ENCODE measurements around the gene CTU2. TPM values are rescaled to one million over a fixed set of nuclear protein-coding genes. Genes with fewer than 3 reads are reported as not detected.

CTU2 gene
- total and polyA plus RNA-seq, 4 experiments from 2014 or later: 11.5 to 21.1 (median 17.0) TPM

DNA sequence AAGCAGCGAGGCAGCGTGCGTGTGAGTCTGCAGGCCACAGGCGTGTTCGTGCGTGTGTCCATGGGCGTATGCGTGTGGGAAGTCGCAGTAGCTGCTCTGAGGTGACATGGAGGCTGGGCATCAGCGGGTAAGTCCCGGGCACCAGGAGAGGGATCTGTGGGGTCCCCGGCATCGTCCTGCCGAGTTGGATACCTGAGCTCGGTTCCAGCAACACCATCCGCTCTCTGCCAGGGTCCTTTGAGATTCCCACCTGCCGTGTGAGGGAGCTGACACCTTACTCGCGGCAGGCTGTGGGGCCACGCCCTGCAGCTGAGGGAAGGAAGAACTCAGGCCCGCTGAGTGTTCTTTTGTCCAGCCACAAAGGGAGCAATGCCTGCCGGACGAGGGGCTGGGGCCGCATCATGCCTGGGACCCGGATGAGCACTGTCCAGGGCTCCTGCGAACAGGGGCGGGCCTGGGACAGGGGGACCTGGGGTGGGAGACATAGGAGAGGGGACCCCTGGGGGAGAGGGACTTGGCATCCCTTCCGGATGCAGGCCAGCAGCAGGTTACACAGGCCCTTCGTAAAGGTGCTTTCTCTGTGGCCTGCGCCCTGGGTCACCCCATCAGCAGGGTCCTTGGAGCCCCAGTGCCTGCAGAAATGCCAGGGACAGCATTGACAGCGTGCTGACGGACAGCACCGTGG lies 15.0 kb upstream of the CTU2 start:
- Histone ChIP-seq H3K27me3 (ENCODE audit: insufficient read depth, low read length) (no peaks in the 10 kb centered on the region), H3K36me3 (ENCODE audit: insufficient read depth, low read length) (peaks cover 9% of the 10 kb centered on the region), H3K27ac (ENCODE audit: low read depth, low read length) (peak overlapping the region; percentile 36), H3K9me3 (ENCODE audit: control insufficient read depth in 1 of 2, low read length in 2 of 2) (no peaks in the 10 kb centered on the region), H3K4me3 (ENCODE audit: low read length in 2 of 2) (peak overlapping the region; percentile 32 to 39), H3K4me1 (ENCODE audit: insufficient read depth, low read length) (peaks cover 75% of the 10 kb centered on the region)
- ChIA-PET CTCF (ENCODE audit: partially characterized antibody) (interaction anchor here (1.7 kb wide), 1 partner anchor 71 kb away, joined by 4 read pairs; no protein-coding TSS in a partner anchor), POLR2A (ENCODE audit: partially characterized antibody) (interaction anchor here (10.2 kb wide), 1 partner anchor 13 kb away, joined by 249 read pairs; the partner anchor contains the start of genes CTU2 and RNF166)
- no peaks in the 10 kb centered on the region for H3K9me3 Mint-ChIP-seq
- H3K4me1 Mint-ChIP-seq: peaks cover 21 to 67% (median 45%) of the 10 kb centered on the region in 4 donors
- DNase-seq: no peak
- H3K36me3 Mint-ChIP-seq: peaks cover 0 to 4% of the 10 kb centered on the region in 2 donors
- intact Hi-C loops (cut with micrococcal nuclease): no loop called here
- H3K27ac Mint-ChIP-seq: peak overlapping the region; percentile 40 to 94 (median 90)
- H3K4me3 Mint-ChIP-seq: peak overlapping the region; percentile 21 to 87 (median 71)
- no peaks in the 10 kb centered on the region for H3K27me3 Mint-ChIP-seq

DNA sequence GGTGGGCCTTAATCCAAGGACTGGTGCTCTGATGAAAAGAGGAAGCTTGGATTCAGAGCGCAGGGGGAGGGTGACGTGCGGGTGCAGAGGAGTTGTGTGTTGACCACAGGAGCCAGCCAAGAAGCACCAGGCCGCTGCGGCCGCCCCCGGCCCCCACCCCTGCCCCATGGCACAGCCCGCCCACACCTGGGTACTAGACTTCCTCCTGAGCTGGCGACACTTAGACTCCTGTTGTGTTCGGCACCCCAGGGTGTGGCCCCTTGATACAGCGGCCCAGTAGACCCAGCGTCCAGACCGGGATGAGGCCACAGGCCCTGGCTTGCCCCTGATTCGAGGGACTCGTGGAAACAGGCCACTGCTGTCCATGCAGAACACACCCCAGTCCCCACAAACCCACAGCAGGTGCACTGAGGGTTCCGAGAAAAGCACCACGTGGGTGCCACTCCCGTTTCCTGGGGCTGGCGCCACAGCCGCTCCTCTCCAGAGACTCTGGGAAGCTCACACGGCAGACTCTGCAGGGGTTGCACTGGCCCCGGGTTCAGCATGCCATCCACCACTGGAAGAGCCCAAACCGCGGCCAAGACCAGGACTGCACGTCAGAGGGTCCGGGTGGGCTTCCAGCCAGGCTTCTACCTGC lies 14.3 kb upstream of the CTU2 start:
- Mint-ChIP-seq H3K27me3 (no peaks in the 10 kb centered on the region), H3K4me1 (peaks cover 21 to 67% (median 45%) of the 10 kb centered on the region in 4 donors), H3K27ac (peak overlapping the region; percentile 82 to 94 (median 92)), H3K9me3 (no peaks in the 10 kb centered on the region), H3K36me3 (peaks cover 4 to 8% of the 10 kb centered on the region in 2 donors), H3K4me3 (peak overlapping the region; percentile 48 to 87 (median 77))
- peaks cover 16% of the 10 kb centered on the region for H3K36me3 ChIP-seq (ENCODE audit: insufficient read depth, low read length)
- H3K27ac ChIP-seq (ENCODE audit: low read depth, low read length): peak overlapping the region; percentile 36
- H3K27me3 ChIP-seq (ENCODE audit: insufficient read depth, low read length): no peaks in the 10 kb centered on the region
- ChIA-PET CTCF (ENCODE audit: partially characterized antibody) (interaction anchor here (1.2 to 1.7 kb wide), 4 partner anchors 10 to 72 kb away, joined by 3 to 4 read pairs (median 4); no protein-coding TSS in a partner anchor), POLR2A (ENCODE audit: partially characterized antibody) (interaction anchor here (0.9 to 10.2 kb wide), 4 partner anchors 9 to 59 kb away, joined by 3 to 249 read pairs (median 4); partner anchors contain the start of genes CTU2 and RNF166)
- no peaks in the 10 kb centered on the region for H3K9me3 ChIP-seq (ENCODE audit: control insufficient read depth in 1 of 2, low read length in 2 of 2)
- peak overlapping the region; percentile 39 for H3K4me3 ChIP-seq (ENCODE audit: low read length in 2 of 2)
- intact Hi-C loops (cut with micrococcal nuclease): no loop called here
- no peak for DNase-seq
- H3K4me1 ChIP-seq (ENCODE audit: insufficient read depth, low read length): peaks cover 70% of the 10 kb centered on the region

- DNase-seq: peak in 3 of 5 donors; percentile 26 to 45 (median 43)
- Mint-ChIP-seq H3K36me3 (peaks cover 8 to 12% of the 10 kb centered on the region in 2 donors), H3K4me1 (peaks cover 21 to 72% (median 49%) of the 10 kb centered on the region in 4 donors), H3K9me3 (peaks cover 0 to 1% (median 0%) of the 10 kb centered on the region in 8 donors), H3K27me3 (no peaks in the 10 kb centered on the region), H3K4me3 (peak overlapping the region in 7 of 8 donors; percentile 57 to 87 (median 76)), H3K27ac (peak overlapping the region; percentile 19 to 94 (median 90))
- ChIA-PET POLR2A (ENCODE audit: partially characterized antibody) (interaction anchor here (0.9 to 10.2 kb wide), 5 partner anchors 9 to 59 kb away, joined by 3 to 249 read pairs (median 3); partner anchors contain the start of genes CTU2 and RNF166), CTCF (ENCODE audit: partially characterized antibody) (interaction anchor here (1.2 to 1.7 kb wide), 4 partner anchors 9 to 73 kb away, joined by 3 to 4 read pairs (median 4); no protein-coding TSS in a partner anchor)
- H3K4me1 ChIP-seq (ENCODE audit: insufficient read depth, low read length): peaks cover 71% of the 10 kb centered on the region
- H3K27ac ChIP-seq (ENCODE audit: low read depth, low read length): peak overlapping the region; percentile 36
- H3K9me3 ChIP-seq (ENCODE audit: control insufficient read depth in 1 of 2, low read length in 2 of 2): no peaks in the 10 kb centered on the region
- peaks cover 25% of the 10 kb centered on the region for H3K36me3 ChIP-seq (ENCODE audit: insufficient read depth, low read length)
- intact Hi-C loops (cut with micrococcal nuclease): loop anchor here (1.0 kb wide), 1 partner anchor 8 kb away; no protein-coding TSS in a partner anchor
- peak overlapping the region in 1 of 2 donors; percentile 39 for H3K4me3 ChIP-seq (ENCODE audit: low read length in 2 of 2)
- H3K27me3 ChIP-seq (ENCODE audit: insufficient read depth, low read length): no peaks in the 10 kb centered on the region
Observed at GRCh38 chr16:88692861-88693260, 13.4 kb upstream of the CTU2 start.

GRCh38 chr16:88693420-88694177 lies 12.7 kb upstream of the CTU2 start:
- Mint-ChIP-seq H3K9me3 (peaks cover 0 to 2% (median 0%) of the 10 kb centered on the region in 8 donors), H3K4me3 (peak overlapping the region in 4 of 8 donors; percentile 15 to 76 (median 52)), H3K4me1 (peaks cover 23 to 79% (median 52%) of the 10 kb centered on the region in 4 donors), H3K27me3 (no peaks in the 10 kb centered on the region), H3K36me3 (peaks cover 14 to 18% of the 10 kb centered on the region in 2 donors), H3K27ac (peak overlapping the region in 5 of 7 donors; percentile 82 to 94 (median 90))
- H3K36me3 ChIP-seq (ENCODE audit: insufficient read depth, low read length): peaks cover 32% of the 10 kb centered on the region
- ChIA-PET CTCF (ENCODE audit: partially characterized antibody) (interaction anchor here (1.7 kb wide), 2 partner anchors 8 to 13 kb away, joined by 3 to 4 read pairs; no protein-coding TSS in a partner anchor), POLR2A (ENCODE audit: partially characterized antibody) (interaction anchor here (1.1 to 10.2 kb wide), 4 partner anchors 10 to 44 kb away, joined by 3 to 249 read pairs (median 4); partner anchors contain the start of genes CTU2, MVD and RNF166)
- intact Hi-C loops (cut with micrococcal nuclease): loop anchor here (1.0 kb wide), 1 partner anchor 8 kb away; no protein-coding TSS in a partner anchor
- no peaks in the 10 kb centered on the region for H3K9me3 ChIP-seq (ENCODE audit: control insufficient read depth in 1 of 2, low read length in 2 of 2)
- H3K27ac ChIP-seq (ENCODE audit: low read depth, low read length): peak overlapping the region; percentile 36
- H3K4me3 ChIP-seq (ENCODE audit: low read length in 2 of 2): no peak overlapping the region
- H3K27me3 ChIP-seq (ENCODE audit: insufficient read depth, low read length): no peaks in the 10 kb centered on the region
- H3K4me1 ChIP-seq (ENCODE audit: insufficient read depth, low read length): peaks cover 78% of the 10 kb centered on the region
- no peak for DNase-seq

GRCh38 chr16:88694221-88695087 lies 11.8 kb upstream of the CTU2 start:
- CTCF ChIA-PET (ENCODE audit: partially characterized antibody): no interaction called here

DNA sequence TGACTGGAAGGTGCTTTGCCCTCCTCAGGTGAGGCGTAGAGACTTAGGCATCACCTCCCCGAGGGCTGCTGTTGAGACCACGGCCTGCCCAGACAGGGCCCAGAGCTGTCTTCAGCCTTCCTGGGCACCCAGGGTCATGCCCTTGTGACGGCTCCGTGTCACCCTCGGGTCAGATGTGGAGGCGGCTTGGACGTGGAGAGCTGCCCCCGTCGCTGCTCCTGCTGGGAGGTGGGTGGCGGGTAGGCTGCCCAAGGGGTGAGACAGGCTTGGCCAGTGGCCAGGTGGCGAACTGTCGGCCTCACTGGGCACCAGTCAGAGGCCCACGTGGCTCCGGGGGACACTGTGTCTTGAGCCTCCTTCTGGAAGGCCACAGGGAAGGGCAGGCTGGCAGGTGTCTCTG lies 11.1 kb upstream of the CTU2 start:
- peaks cover 46% of the 10 kb centered on the region for H3K36me3 ChIP-seq (ENCODE audit: insufficient read depth, low read length)
- ChIA-PET CTCF (ENCODE audit: partially characterized antibody) (no interaction called here), POLR2A (ENCODE audit: partially characterized antibody) (interaction anchor here (1.0 to 4.1 kb wide), 3 partner anchors 9 to 62 kb away, joined by 3 to 21 read pairs (median 3); partner anchors contain the start of gene SNAI3)
- no peaks in the 10 kb centered on the region for H3K9me3 ChIP-seq (ENCODE audit: control insufficient read depth in 1 of 2, low read length in 2 of 2)
- no peak overlapping the region for H3K27ac ChIP-seq (ENCODE audit: low read depth, low read length)
- intact Hi-C loops (cut with micrococcal nuclease): no loop called here
- DNase-seq: no peak
- Mint-ChIP-seq H3K36me3 (peaks cover 22% of the 10 kb centered on the region in 2 donors), H3K27me3 (no peaks in the 10 kb centered on the region), H3K4me1 (peaks cover 24 to 78% (median 53%) of the 10 kb centered on the region in 4 donors), H3K9me3 (peaks cover 0 to 2% (median 0%) of the 10 kb centered on the region in 8 donors), H3K27ac (peak overlapping the region in 5 of 7 donors; percentile 17 to 80 (median 44)), H3K4me3 (no peak overlapping the region)
- no peak overlapping the region for H3K4me3 ChIP-seq (ENCODE audit: low read length in 2 of 2)
- H3K27me3 ChIP-seq (ENCODE audit: insufficient read depth, low read length): no peaks in the 10 kb centered on the region
- H3K4me1 ChIP-seq (ENCODE audit: insufficient read depth, low read length): peaks cover 85% of the 10 kb centered on the region

More at GRCh38 chr16:88694221-88695087, 11.8 kb upstream of the CTU2 start:
- H3K4me3 ChIP-seq (ENCODE audit: low read length in 2 of 2): no peak overlapping the region
- peak overlapping the region in 1 of 8 donors; percentile 10 for H3K4me3 Mint-ChIP-seq
- peaks cover 85% of the 10 kb centered on the region for H3K4me1 ChIP-seq (ENCODE audit: insufficient read depth, low read length)
- H3K36me3 ChIP-seq (ENCODE audit: insufficient read depth, low read length): peaks cover 38% of the 10 kb centered on the region
- peak overlapping the region; percentile 16 for H3K27ac ChIP-seq (ENCODE audit: low read depth, low read length)
- H3K27me3 Mint-ChIP-seq: no peaks in the 10 kb centered on the region
- peaks cover 0 to 2% (median 0%) of the 10 kb centered on the region in 8 donors for H3K9me3 Mint-ChIP-seq
- no peak for DNase-seq
- H3K27me3 ChIP-seq (ENCODE audit: insufficient read depth, low read length): no peaks in the 10 kb centered on the region
- intact Hi-C loops (cut with micrococcal nuclease): no loop called here
- H3K4me1 Mint-ChIP-seq: peaks cover 21 to 77% (median 49%) of the 10 kb centered on the region in 4 donors
- no peaks in the 10 kb centered on the region for H3K9me3 ChIP-seq (ENCODE audit: control insufficient read depth in 1 of 2, low read length in 2 of 2)
- POLR2A ChIA-PET (ENCODE audit: partially characterized antibody): interaction anchor here (1.1 to 10.2 kb wide), 3 partner anchors 10 to 45 kb away, joined by 3 to 249 read pairs (median 3); partner anchors contain the start of genes CTU2, MVD and RNF166
- peaks cover 14 to 18% of the 10 kb centered on the region in 2 donors for H3K36me3 Mint-ChIP-seq
- H3K27ac Mint-ChIP-seq: peak overlapping the region; percentile 44 to 94 (median 68)

Data from CD4-positive, alpha-beta memory T cell (primary cell).